ENCODE data around the gene TLE3. TPM values are rescaled to one million over a fixed set of nuclear protein-coding genes. Genes with fewer than 3 reads are reported as not detected.

Gene TLE3
- polyA plus RNA-seq, 1 of the 3 experiments (the other 2 are of a cell fraction): 14.7 TPM

GRCh38 chr15:70097063-70097320 is 725 bp downstream of the TLE3 start (continued):
- no peak for TF ChIP-seq GABPA (IDR thresholded peaks at IDR 0.05; ENCODE audit: low read depth)
- TF ChIP-seq, protein P1, sequence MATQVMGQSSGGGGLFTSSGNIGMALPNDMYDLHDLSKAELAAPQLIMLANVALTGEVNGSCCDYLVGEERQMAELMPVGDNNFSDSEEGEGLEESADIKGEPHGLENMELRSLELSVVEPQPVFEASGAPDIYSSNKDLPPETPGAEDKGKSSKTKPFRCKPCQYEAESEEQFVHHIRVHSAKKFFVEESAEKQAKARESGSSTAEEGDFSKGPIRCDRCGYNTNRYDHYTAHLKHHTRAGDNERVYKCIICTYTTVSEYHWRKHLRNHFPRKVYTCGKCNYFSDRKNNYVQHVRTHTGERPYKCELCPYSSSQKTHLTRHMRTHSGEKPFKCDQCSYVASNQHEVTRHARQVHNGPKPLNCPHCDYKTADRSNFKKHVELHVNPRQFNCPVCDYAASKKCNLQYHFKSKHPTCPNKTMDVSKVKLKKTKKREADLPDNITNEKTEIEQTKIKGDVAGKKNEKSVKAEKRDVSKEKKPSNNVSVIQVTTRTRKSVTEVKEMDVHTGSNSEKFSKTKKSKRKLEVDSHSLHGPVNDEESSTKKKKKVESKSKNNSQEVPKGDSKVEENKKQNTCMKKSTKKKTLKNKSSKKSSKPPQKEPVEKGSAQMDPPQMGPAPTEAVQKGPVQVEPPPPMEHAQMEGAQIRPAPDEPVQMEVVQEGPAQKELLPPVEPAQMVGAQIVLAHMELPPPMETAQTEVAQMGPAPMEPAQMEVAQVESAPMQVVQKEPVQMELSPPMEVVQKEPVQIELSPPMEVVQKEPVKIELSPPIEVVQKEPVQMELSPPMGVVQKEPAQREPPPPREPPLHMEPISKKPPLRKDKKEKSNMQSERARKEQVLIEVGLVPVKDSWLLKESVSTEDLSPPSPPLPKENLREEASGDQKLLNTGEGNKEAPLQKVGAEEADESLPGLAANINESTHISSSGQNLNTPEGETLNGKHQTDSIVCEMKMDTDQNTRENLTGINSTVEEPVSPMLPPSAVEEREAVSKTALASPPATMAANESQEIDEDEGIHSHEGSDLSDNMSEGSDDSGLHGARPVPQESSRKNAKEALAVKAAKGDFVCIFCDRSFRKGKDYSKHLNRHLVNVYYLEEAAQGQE (IDR thresholded peaks at IDR 0.05; ENCODE audit: low read depth, low read length): no peak

- WGBS (ENCODE audit: low lambda C conversion rate): 1% methylated on average over 47 of the region's 75 CpGs
- Histone ChIP-seq H3K4me2 (peak overlapping the region; percentile 99), H3K4me3 (ENCODE audit: low read depth in 2 of 2, low read length in 1 of 2) (peak overlapping the region; percentile 85 to 94), H3K9me3 (no peaks in the 10 kb centered on the region), H3F3A (replicated peaks; ENCODE audit: insufficient read depth) (peaks cover 24% of the 10 kb centered on the region), H3K4me1 (ENCODE audit: control insufficient read depth in 1 of 2, insufficient read depth in 2 of 2, low read depth in 1 of 2, low read length in 1 of 2) (peaks cover 18 to 51% of the 10 kb centered on the region in 2 experiments), H3K36me3 (replicated peaks in 1 of 2; ENCODE audit: control insufficient read depth in 1 of 2, insufficient read depth in 2 of 2, low read length in 1 of 2) (peaks cover 16 to 20% of the 10 kb centered on the region in 2 experiments), H3K79me2 (ENCODE audit: insufficient read depth) (peaks cover 42% of the 10 kb centered on the region), H3K9ac (peak overlapping the region; percentile 79), H3K9me2 (no peaks in the 10 kb centered on the region), H3K27ac (ENCODE audit: low read depth in 2 of 2, low read length in 1 of 2) (peak overlapping the region; percentile 77 to 90; a peak in 3 of 4 replicates), H4K20me1 (ENCODE audit: insufficient read depth) (peaks cover 41% of the 10 kb centered on the region), H3K27me3 (ENCODE audit: insufficient read depth) (peaks cover 8% of the 10 kb centered on the region), H2AFZ (ENCODE audit: low read depth) (peak overlapping the region; percentile 82)
- TF ChIP-seq SIN3A (IDR thresholded peaks at IDR 0.05; ENCODE audit: borderline replicate concordance, low read depth, low read length): no peak
- TF ChIP-seq GABPA (IDR thresholded peaks at IDR 0.05; ENCODE audit: low read depth): no peak
- TF ChIP-seq, protein P2, sequence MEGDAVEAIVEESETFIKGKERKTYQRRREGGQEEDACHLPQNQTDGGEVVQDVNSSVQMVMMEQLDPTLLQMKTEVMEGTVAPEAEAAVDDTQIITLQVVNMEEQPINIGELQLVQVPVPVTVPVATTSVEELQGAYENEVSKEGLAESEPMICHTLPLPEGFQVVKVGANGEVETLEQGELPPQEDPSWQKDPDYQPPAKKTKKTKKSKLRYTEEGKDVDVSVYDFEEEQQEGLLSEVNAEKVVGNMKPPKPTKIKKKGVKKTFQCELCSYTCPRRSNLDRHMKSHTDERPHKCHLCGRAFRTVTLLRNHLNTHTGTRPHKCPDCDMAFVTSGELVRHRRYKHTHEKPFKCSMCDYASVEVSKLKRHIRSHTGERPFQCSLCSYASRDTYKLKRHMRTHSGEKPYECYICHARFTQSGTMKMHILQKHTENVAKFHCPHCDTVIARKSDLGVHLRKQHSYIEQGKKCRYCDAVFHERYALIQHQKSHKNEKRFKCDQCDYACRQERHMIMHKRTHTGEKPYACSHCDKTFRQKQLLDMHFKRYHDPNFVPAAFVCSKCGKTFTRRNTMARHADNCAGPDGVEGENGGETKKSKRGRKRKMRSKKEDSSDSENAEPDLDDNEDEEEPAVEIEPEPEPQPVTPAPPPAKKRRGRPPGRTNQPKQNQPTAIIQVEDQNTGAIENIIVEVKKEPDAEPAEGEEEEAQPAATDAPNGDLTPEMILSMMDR (IDR thresholded peaks at IDR 0.05): peak; percentile 26; the same call in 1 of the 2 replicates
- TF ChIP-seq PBX3 (IDR thresholded peaks at IDR 0.05): 0 out of 2 replicates have a peak, but pooled peaks have one; percentile 15
- ChIA-PET CTCF (interaction anchor here (0.5 to 5.8 kb wide), 19 partner anchors 9 to 568 kb away, joined by 3 to 32 read pairs (median 3); no protein-coding TSS in a partner anchor), POLR2A (interaction anchor here (0.6 to 1.6 kb wide), 3 partner anchors 35 to 430 kb away, joined by 3 to 4 read pairs (median 3); no protein-coding TSS in a partner anchor)
- peak; percentile 67 for DNase-seq
Measured at GRCh38 chr15:70096215-70097062, 1.3 kb downstream of the TLE3 start.
